ENCODE data around the gene UGT2B15.
"Not testable (repeated sequence)": the region's sequence is repeated elsewhere in the genome, so short reads cannot be mapped to it uniquely, and the experiment has no call there.

The UGT2B15 gene

DNA sequence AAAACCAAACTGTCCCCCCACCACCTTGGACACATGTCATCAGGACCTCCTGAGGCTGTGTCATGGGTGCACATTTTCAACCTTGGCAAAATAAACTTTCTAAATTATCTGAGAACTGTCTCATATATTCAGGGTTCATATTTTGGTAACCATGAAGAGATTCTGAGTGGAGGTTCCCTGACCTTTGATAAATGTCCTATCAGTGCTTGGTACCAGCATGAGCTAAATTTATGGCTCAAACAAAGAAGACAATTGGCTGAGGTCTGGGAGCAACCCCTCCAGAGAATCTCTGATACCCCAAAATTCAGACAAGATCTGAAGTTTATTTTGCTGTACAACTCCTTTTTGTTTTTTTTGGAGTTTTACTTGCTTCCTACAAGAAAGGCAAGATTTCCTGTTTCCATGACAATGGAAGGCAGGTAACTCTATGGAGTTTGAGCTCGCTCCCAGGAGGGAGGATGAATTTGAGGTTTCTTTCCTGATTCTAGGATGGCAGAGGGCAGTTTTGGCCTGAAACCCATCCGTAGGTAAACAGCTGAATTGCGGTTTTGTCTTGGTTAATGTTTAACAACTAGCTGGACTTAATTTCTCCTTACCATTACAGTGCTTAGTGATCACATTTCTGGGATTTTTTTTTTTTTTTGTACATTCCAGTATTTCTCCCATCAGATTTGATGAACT is 14.5 kb downstream of the UGT2B15 start:
- DNase-seq: no peak

DNA sequence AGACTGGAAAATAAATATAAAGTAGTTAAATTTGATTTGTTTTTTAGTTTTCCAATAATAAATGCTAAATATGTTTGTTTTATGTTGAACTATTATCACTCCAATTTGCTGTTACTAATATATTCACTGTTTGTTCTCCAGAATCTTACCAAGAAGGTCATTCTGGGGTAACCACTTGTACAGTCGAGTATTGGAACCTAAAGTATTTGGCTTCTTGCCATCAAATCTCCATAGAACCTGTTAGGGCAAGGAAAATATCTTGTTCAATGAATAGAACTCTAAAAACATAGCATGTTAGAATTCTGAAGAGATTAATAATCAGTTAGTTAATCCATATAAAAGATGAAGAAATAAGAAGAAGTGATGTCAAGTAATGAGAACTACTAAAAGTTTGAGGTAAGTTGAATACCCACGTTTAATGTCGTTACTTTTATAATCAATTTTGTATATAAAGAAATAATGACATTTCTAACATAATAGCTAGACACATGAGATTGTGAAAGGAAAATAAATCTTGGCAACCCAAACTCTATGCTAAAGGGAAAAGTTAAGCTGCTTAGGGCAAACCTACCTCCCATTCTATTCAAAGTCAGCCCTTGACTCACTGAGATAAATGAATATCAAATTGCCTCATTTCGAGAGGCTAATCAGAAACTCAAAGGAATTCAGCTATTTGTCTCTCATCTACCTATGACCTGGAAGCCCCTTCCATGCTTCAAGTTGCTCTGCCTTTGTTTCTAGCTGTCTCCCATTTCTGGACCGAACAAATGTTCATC is 15.3 kb downstream of the UGT2B15 start:
- no peak for DNase-seq

DNA sequence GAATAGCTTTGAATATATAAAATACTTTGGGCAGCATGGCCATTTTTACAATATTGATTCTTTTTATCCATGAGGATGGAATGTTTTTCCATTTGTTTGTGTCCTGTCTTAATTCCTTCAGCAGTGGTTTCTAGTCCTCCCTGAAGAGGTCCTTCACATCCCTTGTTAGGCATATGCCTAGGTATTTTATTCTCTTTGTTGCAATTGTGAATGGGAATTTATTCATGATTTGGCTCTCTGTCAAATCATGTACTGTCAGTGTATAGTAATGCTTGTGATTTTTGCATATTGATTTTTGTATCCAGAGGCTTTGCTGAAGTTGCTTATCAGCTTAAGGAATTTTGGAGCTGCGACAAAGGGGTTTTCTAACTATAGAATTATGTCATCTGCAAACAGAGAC is 18.5 kb downstream of the UGT2B15 start:
- no peak for DNase-seq

DNA sequence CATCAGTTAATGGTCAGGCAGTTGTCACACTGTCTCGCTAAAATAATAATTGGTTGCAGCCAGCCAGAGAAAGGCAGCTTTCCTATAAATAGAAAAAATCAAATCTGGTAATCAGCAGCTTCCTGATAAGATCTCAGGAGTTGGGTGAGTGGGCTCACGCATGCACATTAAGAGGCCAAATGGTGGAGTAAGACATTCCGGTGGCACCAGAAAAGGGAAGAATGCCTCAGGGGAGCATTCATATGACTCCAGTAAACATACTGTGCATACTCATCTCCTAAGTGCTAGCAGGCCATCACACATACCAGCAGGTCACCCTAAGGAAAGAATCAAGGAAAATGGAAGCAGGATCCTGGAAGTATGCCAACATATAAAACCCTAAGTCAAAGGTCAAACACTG is 40.1 kb downstream of the UGT2B15 start:
- DNase-seq: no peak

DNA sequence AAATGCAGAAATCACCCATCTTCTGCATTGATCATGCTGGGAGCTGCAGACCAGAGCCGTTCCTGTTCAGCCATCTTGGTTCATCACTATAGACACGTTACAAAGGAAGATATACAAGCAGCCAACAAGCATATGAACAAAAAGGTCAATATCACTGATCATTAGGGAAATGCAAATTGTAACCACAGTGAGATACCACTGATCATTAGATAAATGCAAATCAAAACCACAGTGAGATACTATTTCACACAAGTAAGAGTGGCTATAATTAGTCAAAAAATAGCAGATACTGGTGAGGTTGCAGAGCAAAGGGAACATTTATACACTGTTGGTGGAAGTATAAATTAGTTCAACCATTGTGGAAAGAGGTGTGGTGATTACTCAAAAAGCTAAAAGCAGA is 47.7 kb downstream of the UGT2B15 start:
- not testable (repeated sequence) for DNase-seq

DNA sequence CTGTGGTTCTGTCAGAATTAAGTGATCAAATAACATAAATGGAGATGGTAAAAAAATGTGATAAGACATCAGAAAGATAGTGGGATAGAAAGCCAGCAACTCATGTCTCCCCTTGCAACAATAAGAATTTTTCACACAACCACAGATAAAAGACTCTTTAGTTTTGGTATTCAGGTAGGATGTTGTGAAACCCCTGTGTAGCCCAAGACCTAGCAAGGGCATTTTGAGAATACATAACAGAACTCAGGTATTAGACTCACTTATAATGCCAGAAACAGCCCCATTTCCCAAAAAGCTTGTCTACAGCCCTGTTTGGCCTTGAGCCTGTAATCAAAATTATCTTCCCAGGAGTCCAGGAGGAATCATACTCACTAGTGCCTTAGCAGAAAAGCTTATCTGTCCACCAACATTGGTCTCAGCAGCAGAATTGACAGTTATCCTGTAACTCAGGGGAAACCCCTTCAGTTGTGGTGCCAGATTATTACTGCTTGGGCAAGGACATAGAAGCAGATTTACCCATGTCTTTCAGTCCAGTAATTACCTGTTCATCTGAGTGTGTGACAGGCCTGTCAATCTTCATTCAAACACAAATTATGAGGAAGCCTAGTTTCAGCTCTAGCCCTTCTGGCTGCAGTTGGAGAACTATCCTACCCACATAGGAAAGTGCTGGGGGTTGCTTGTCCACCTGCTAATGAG is 53.3 kb downstream of the UGT2B15 start:
- no peak for DNase-seq

DNA sequence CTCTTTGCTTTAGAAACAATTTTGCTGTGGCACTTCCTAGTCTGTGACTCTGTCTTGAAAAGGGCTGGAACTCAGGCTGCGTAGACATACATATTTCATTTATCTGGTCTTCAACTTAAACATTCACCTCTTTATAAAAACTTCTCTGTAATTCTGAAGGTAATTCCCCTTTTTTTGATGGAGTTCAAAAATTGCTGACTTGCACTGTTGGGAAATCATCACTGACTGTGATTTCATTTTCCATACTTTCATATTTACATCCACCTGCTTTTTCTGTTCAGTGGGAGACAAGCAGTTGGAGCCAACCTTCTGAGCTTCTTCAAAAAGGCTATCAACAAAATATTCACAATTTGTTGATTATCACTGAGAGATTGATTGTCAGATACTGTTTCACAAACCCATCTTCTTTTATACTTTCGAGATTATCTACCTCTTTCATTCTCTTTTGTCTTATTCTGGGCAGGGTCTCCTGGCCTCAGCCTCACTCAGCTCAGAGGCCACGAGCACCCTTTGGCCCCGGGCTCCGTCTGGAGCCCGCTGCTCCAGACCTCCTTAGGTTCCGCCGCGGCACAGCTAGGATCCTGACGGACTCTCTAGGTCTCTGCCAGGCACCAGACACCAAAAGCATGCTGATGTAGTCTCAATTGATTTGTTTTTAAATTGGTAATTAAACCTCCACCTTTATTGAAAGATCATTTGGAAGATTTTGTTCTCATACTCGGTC is 54.6 kb downstream of the UGT2B15 start:
- DNase-seq: no peak

DNA sequence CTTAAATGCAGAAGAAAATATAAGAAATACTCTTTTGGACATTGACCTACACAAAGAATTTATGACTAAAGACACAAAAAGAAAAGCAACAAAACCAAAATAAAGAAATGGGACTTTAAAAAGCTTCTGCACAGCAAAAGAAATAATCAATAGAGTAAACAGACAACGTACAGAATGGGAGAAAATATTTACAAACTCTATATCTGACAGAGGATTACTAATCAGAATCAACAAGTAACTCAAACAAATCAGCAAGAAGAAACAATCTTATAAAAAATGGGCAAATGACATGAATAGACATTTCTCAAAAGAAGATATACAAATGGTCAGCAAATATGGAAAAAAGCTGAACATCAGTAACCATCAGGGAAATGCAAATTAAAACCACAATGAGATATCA is 56.7 kb downstream of the UGT2B15 start:
- no peak for DNase-seq

DNA sequence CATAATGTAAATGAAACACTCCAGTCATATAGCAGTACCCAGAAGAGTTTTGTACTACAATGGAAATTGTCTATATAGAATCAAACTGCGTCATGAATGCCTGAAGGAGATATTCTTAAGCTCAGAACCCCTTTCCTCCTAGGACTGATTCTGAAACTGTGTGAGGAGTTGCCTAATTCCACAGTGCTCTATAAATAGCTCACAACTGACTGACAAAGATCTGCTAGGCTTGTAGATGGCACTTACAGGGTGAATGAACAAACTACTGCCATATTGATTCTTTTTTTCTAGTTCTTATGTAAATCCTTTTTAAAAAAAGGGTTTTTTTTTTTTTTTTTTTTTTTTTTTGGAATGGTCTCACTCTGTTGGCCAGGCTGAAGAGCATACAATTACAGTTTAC is 64.2 kb downstream of the UGT2B15 start:
- DNase-seq: no peak

DNA sequence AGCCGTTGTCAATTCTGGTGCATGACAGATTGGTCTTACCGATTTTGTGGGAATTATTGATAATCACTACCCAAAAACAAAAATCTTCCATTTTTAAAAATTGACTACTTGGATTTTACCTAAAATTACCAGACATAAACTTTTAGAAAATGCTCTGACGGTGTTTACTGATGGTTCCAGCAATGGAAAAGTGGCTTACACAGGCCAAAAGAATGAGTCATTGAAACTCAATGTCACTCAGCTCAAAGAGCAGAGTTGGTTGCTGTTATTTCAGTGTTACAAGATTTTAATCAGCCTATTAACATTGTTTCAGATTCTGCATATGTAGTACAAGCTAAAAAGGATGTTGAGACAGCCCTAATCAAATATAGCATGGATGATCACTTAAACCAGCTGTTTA is 71.3 kb downstream of the UGT2B15 start:
- no peak for DNase-seq

DNA sequence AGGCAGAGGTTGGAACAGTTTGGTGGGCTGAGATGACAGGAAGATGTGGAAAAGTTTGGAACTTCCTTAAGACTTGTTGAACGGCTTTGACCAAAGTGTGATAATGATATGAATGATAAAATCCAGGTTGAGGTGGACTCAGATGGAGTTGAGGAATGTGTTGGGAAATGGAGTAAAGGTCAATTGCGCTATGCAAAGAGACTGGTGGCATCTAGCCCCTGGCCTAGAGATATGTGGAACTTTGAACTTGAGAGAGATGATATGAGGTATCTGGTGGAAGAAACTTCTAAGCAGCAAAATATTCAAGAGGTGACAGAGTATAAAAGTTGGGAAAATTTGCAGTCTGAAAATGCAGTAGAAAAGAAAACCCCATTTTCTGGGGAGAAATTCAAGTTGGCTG is 73.0 kb downstream of the UGT2B15 start:
- DNase-seq: no peak

Data from stimulated activated CD4-positive, alpha-beta T cell treated with anti-CD3 and anti-CD28 coated beads, Interleukin-15, amount 100 ng/mL, for 24 hours (primary cell).